Smooth muscle cell of trachea (primary cell): ENCODE data around the gene RFPL2. TPM values are rescaled to one million over a fixed set of nuclear protein-coding genes. Genes with fewer than 3 reads are reported as not detected.

ENCODE experiments used
- total RNA-seq: library from RNA; depleted of rRNA; stranded (reverse); fragments of >200 nt; gene quantifications from 2 replicates; pipeline ENCODE4 v1.2.1, GENCODE V29; 2014

RFPL2 gene
- total RNA-seq = not detected in 2 replicates

DNA sequence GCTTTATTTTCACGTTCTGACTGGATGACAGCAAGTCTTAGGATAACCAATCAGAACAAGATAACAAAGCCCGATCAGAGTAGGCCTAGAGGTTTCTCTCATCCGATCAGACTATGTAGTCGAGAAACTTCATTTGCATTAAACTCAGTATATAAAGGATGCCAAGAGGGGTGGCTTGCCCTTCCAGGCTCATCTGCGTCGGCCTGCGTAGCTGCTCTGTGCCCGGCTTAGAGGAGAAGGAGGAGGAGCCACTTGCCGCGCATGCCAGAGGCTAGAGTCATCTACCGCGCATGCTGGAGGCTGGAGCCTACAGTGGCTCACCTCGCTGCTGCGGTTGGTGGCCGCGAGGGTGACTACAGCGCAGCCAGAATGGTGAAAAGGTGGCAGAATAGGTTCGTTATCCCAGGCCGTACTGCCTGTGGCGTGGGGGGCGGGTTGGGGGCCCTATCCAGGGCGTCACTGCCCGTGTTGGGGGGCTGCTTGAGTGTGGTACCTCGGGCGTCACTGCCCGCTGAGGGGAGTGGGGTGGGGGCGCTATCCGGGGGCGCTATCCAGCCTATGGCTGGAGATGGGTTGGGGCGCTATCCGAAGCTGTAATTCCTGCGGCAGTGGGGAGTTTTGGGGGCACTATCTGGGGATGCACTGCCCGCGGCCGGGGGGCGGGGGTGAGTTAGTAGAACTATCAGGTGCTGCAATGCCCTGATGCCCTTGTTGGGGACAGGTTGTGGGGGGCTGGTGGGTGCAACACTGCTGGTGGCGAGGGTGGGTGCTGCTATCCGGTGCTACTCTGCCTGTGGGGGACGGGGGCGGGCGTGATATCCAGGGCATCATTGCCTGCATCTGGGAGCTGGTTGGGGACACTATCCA, at the start of gene RFPL2:
Gene RFPL2, minus strand, starts transcription at position 218 of the 867 bp plus-strand sequence. CDS start 2,622 bp downstream, outside the sequence.

DNA sequence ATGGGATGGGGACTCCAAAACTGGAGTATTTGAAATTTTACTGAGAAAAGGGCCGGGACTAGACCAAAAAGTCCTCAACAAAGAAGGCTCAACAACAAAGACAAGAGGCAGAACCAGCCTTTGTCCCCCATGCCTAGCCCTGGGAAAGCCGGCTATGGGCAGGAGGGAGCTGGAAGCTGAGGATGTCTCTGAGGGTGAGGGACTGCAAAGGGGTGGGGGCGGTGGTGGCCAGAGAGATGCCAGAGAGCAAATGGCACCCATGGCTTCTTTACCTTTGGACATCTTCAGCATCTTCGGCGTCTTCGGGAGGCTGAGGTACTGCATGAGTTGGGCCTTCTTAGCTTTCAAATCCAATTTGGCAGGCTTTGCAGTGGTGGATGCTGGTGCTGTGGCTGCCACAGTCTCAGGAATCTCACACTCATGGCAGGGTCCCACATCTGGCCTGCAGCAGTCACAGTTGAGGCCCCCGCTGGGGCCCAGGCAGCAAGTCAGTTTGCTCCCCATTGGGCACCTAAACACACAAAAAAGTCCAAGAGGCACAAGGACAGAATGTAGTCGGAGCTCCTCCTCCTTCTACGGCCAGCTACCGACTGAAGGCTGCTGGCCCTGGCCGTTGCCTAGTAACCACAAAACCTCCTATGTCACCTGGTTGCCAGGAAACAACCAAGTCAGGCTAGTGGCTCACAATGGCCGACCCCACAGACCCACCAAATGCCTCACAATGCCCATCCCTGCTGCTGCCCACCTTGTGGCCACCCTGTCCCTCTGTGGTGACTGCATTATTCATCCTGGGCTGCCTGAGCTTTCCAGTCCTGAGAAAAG, 46.0 kb downstream of the RFPL2 start, which contains the start of gene C22orf42:
Gene C22orf42, minus strand, starts transcription at position 592 of the 822 bp plus-strand sequence. Its CDS starts 88 bp downstream, at position 504.

Other genes with a start within 250 kb of the RFPL2 start
- not detected in 2 replicates for gene SLC5A1, start 161.8 kb downstream of the RFPL2 start, total RNA-seq
- gene C22orf42, start 45.8 kb downstream of the RFPL2 start, total RNA-seq = not detected in 2 replicates
- gene SLC5A4, start 50.3 kb upstream of the RFPL2 start, total RNA-seq = under 0.01 TPM in 1 of 2 replicates, not detected in the other
- not detected in 2 replicates for gene RFPL3, start 152.8 kb upstream of the RFPL2 start, total RNA-seq
- gene RTCB, start 207.2 kb upstream of the RFPL2 start, total RNA-seq = 102 and 128 TPM in 2 replicates